Mesendoderm (in vitro differentiated cells): ENCODE data around the gene SPP2.

Experiments used
- DNase-seq: peaks from one replicate; pipeline ENCODE4 v3.0.0; 2013
- H2AK5ac ChIP-seq: 2 replicates; pipeline ENCODE4 v1.6.1; 2013; ENCODE audit warnings: low read length, inconsistent platforms
- H2BK120ac ChIP-seq: 2 replicates; pipeline ENCODE4 v1.6.1; 2013; ENCODE audit warnings: low read depth, mild to moderate bottlenecking, low read length, moderate library complexity, mixed read lengths
- H2BK15ac ChIP-seq: replicated peaks from 2 replicates; pipeline ENCODE4 v1.6.1; 2013; ENCODE audit warnings: low read depth, mild to moderate bottlenecking, moderate library complexity
- H2BK5ac ChIP-seq: 2 replicates; pipeline ENCODE4 v1.6.1; 2013; ENCODE audit warnings: low read length, inconsistent platforms
- H3K18ac ChIP-seq: 2 replicates; pipeline ENCODE4 v1.6.1; 2013; ENCODE audit warnings: mild to moderate bottlenecking, low read length, mixed read lengths
- H3K23ac ChIP-seq: one replicate; pipeline ENCODE4 v1.6.1; 2013; ENCODE audit warnings: low read length
- H3K27ac ChIP-seq: 2 replicates; pipeline ENCODE4 v1.5.1; 2013; ENCODE audit warnings: low read depth, mild to moderate bottlenecking, inconsistent platforms, low read length, moderate library complexity
- H3K27me3 ChIP-seq: 2 replicates; pipeline ENCODE4 v1.6.1; 2013; ENCODE audit warnings: low read length, control low read depth, mild to moderate bottlenecking, inconsistent platforms; ENCODE audit not compliant: insufficient read depth, poor library complexity
- H3K36me3 ChIP-seq: 2 replicates; pipeline ENCODE4 v1.6.1; 2013; ENCODE audit warnings: low read length, inconsistent platforms; ENCODE audit not compliant: control insufficient read depth, insufficient read depth
- H3K4ac ChIP-seq: one replicate; pipeline ENCODE4 v1.6.1; 2013; ENCODE audit warnings: low read depth, mild to moderate bottlenecking, low read length, moderate library complexity
- H3K4me1 ChIP-seq: 2 replicates; pipeline ENCODE4 v1.6.1; 2013; ENCODE audit warnings: low read depth, low read length, inconsistent platforms; ENCODE audit not compliant: control insufficient read depth
- H3K4me2 ChIP-seq: 2 replicates; pipeline ENCODE4 v1.6.1; 2013; ENCODE audit warnings: low read length
- H3K4me3 ChIP-seq: 2 replicates; pipeline ENCODE4 v1.5.1; 2013; ENCODE audit warnings: mild to moderate bottlenecking, low read length
- H3K56ac ChIP-seq: one replicate; pipeline ENCODE4 v1.6.1; 2013; ENCODE audit warnings: low read length
- H3K79me1 ChIP-seq: 2 replicates; pipeline ENCODE4 v1.6.1; 2013; ENCODE audit warnings: low read length, inconsistent platforms
- H3K79me2 ChIP-seq: 2 replicates; pipeline ENCODE4 v1.6.1; 2013; ENCODE audit warnings: mild to moderate bottlenecking, low read length; ENCODE audit not compliant: control insufficient read depth, insufficient read depth
- H3K9ac ChIP-seq: 2 replicates; pipeline ENCODE4 v1.6.1; 2013; ENCODE audit warnings: low read length, inconsistent platforms
- H4K5ac ChIP-seq: one replicate; pipeline ENCODE4 v1.6.1; 2013; ENCODE audit warnings: low read length
- H4K8ac ChIP-seq: one replicate; pipeline ENCODE4 v1.6.1; 2013; ENCODE audit warnings: low read depth, mild to moderate bottlenecking, control low read depth, low read length, moderate library complexity
- WGBS: extraction: QIAGEN DNeasy Blood & Tissue Kit; methylation state at CpG from one replicate; pipeline ENCODE4 v1.1.7; 2013; ENCODE audit warnings: low lambda C conversion rate, missing lambda C conversion rate; ENCODE audit not compliant: insufficient coverage; ENCODE audit errors: extremely low coverage; 5-methylcytosine and 5-hydroxymethylcytosine counted together

The SPP2 gene

DNA sequence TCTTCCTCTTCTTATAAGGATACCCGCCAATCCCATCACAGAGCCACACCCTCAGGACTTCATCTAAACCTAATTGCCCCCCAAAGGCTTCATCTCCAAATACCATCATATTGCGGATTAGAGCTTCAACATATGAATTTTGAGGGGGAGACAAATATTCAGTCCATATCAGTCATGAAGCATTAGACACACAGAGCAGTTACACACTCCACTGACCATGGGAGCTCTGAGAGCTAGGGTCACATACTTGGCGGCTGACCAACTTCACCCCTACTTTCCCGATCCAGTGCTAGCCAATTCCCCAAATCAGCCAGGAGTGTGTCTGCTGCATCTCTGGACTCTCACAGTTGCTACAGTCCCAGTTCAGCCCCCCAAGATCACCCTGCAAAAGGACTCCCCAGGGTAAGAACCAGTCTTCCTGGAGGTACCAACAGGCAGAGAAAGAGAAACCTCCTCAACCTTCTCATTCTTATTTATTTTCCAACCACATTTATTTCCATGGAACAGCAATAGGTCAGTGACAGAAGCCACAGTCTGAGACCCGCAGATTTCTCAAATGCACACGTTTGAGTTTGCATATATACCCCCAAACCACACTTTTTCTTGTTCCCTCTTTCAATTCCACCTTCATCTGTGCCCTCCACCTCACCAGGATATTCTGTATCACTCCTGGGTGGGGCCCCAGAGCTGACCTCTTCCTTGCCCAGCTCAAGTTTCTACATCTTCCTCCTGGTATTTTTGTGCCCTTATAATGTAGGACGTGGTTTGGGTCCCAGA, 33.3 kb downstream of the SPP2 start:
- Histone ChIP-seq H3K4me2 (no peak overlapping the region), H2BK15ac (no peak overlapping the region), H3K56ac (no peak overlapping the region), H3K4ac (no peak overlapping the region), H3K79me2 (no peaks in the 10 kb centered on the region), H3K9ac (no peak overlapping the region), H4K8ac (no peak overlapping the region), H2BK5ac (no peak overlapping the region), H3K79me1 (no peaks in the 10 kb centered on the region), H3K4me1 (no peaks in the 10 kb centered on the region), H2AK5ac (no peak overlapping the region), H3K18ac (no peak overlapping the region), H3K36me3 (no peaks in the 10 kb centered on the region), H3K23ac (no peak overlapping the region), H2BK120ac (no peak overlapping the region), H4K5ac (no peak overlapping the region), H3K27ac (no peak overlapping the region), H3K4me3 (no peak overlapping the region), H3K27me3 (no peaks in the 10 kb centered on the region)
- no CpG with 5 or more reads among the region's 7 CpGs for WGBS
- no peak for DNase-seq

DNA sequence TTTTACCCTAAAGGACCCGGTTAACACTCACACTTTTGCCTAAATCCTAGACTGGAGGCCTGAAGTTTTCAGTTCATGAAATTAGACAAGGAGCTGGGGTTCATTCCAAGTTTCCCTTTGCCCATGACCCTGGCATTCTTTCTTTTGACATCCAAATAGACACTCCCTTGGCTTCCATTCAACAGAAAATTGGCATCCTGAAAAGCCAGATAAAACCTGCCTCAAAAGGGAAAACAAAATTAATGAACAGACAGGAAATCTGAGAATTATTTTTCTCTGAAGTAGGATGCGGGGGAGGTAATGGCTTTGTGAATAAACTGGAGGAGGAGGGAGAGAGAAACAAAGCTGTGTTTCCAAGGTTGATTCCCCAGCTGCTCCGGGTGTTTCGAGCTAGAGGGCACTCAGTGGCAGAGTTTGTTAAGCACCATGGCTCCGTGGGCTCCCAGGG, 41.0 kb downstream of the SPP2 start:
- Histone ChIP-seq H3K9ac (no peak overlapping the region), H2AK5ac (no peak overlapping the region), H4K5ac (no peak overlapping the region), H3K18ac (no peak overlapping the region), H2BK120ac (no peak overlapping the region), H2BK15ac (no peak overlapping the region), H3K27me3 (no peaks in the 10 kb centered on the region), H3K4me2 (no peak overlapping the region), H3K27ac (no peak overlapping the region), H3K56ac (no peak overlapping the region), H3K23ac (no peak overlapping the region), H3K79me2 (no peaks in the 10 kb centered on the region), H4K8ac (no peak overlapping the region), H2BK5ac (no peak overlapping the region), H3K4ac (no peak overlapping the region), H3K4me1 (no peaks in the 10 kb centered on the region), H3K79me1 (no peaks in the 10 kb centered on the region), H3K4me3 (no peak overlapping the region), H3K36me3 (no peaks in the 10 kb centered on the region)
- no peak for DNase-seq
- no CpG with 5 or more reads among the region's 5 CpGs for WGBS

- no peak overlapping the region for H3K4me2 ChIP-seq
- no peak overlapping the region for H3K4ac ChIP-seq
- DNase-seq: peak; percentile 2
- H3K18ac ChIP-seq: no peak overlapping the region
- no peak overlapping the region for H2AK5ac ChIP-seq
- no peak overlapping the region for H4K5ac ChIP-seq
- H2BK15ac ChIP-seq: no peak overlapping the region
- H3K9ac ChIP-seq: no peak overlapping the region
- no peak overlapping the region for H2BK120ac ChIP-seq
- no peak overlapping the region for H4K8ac ChIP-seq
- H3K36me3 ChIP-seq: no peaks in the 10 kb centered on the region
- H3K56ac ChIP-seq: no peak overlapping the region
- no peaks in the 10 kb centered on the region for H3K79me2 ChIP-seq
- no peaks in the 10 kb centered on the region for H3K79me1 ChIP-seq
- H3K23ac ChIP-seq: no peak overlapping the region
- no peak overlapping the region for H3K27ac ChIP-seq
- no peaks in the 10 kb centered on the region for H3K27me3 ChIP-seq
- no peaks in the 10 kb centered on the region for H3K4me1 ChIP-seq
- no CpG with 5 or more reads among the region's 7 CpGs for WGBS
- H2BK5ac ChIP-seq: no peak overlapping the region
- H3K4me3 ChIP-seq: no peak overlapping the region
Measured at GRCh38 chr2:234091883-234092282, 41.4 kb downstream of the SPP2 start.

DNA sequence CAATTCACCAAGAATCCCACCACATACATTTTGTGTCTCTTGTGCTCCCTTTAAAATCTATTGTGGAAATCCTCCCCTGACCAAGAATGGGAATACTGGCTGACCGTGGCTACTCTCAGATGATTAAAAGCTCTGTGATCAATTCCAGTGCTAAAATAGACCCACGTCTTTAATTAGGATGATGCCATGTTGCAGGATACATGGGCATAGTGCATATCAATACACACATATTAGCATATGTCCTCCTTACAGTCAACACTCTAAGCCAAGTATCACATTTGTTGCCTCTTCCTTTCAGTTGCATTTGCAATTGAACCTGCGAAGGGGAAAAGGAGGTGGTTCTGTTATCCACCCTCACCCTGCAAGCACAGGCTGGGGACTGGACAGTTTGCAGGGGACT, 41.8 kb downstream of the SPP2 start:
- Histone ChIP-seq H3K9ac (no peak overlapping the region), H3K4me2 (no peak overlapping the region), H2BK120ac (no peak overlapping the region), H3K4ac (no peak overlapping the region), H3K36me3 (no peaks in the 10 kb centered on the region), H2BK5ac (no peak overlapping the region), H4K5ac (no peak overlapping the region), H3K4me3 (no peak overlapping the region), H2BK15ac (no peak overlapping the region), H3K18ac (no peak overlapping the region), H3K4me1 (no peaks in the 10 kb centered on the region), H3K79me2 (no peaks in the 10 kb centered on the region), H2AK5ac (no peak overlapping the region), H3K56ac (no peak overlapping the region), H3K27me3 (no peaks in the 10 kb centered on the region), H3K27ac (no peak overlapping the region), H3K79me1 (no peaks in the 10 kb centered on the region), H3K23ac (no peak overlapping the region), H4K8ac (no peak overlapping the region)
- WGBS: no CpG with 5 or more reads among the region's 3 CpGs
- no peak for DNase-seq

DNA sequence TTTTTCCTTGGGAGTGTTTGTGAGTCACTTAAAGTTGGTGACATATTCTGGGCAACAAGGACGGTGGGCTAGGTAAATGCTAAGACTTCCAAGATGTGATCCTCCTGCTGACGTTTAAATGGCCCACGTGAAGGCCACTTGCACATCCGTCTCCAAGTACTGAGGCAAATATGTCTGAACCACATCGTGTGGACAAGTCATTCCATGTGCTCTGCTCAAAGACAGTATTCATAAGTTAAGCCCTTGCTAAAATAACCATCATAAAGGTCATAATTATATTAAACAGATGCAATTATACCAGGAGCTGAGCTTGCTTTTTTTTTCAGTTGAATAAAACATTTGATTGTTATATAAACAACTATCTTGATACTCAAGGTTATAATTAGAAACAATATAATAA, 44.8 kb downstream of the SPP2 start:
- Histone ChIP-seq H3K27me3 (no peaks in the 10 kb centered on the region), H3K4ac (no peak overlapping the region), H3K79me1 (no peaks in the 10 kb centered on the region), H3K18ac (no peak overlapping the region), H3K56ac (no peak overlapping the region), H2AK5ac (no peak overlapping the region), H3K79me2 (no peaks in the 10 kb centered on the region), H3K23ac (no peak overlapping the region), H2BK120ac (no peak overlapping the region), H3K9ac (no peak overlapping the region), H3K4me1 (no peaks in the 10 kb centered on the region), H3K36me3 (no peaks in the 10 kb centered on the region), H4K8ac (no peak overlapping the region), H4K5ac (no peak overlapping the region), H3K4me3 (no peak overlapping the region), H2BK5ac (no peak overlapping the region), H3K4me2 (no peak overlapping the region), H3K27ac (no peak overlapping the region), H2BK15ac (no peak overlapping the region)
- WGBS: no CpG with 5 or more reads among the region's 5 CpGs
- DNase-seq: no peak

DNA sequence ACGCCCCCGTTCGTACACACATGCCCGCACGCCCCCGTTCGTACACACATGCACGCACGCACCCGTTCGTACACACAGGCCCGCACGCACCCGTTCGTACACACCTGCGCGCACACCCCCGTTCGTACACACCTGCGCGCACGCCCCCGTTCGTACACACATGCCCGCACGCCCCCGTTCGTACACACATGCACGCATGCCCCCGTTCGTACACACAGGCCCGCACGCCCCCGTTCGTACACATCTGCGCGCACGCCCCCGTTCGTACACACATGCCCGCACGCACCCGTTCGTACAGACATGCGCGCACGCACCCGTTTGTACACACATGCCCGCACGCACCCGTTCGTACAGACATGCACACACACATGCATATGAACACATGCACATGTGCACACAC, 45.7 kb downstream of the SPP2 start:
- H3K27me3 ChIP-seq: no peaks in the 10 kb centered on the region
- H2BK15ac ChIP-seq: no peak overlapping the region
- no peak overlapping the region for H3K18ac ChIP-seq
- no peak overlapping the region for H3K56ac ChIP-seq
- H2BK5ac ChIP-seq: no peak overlapping the region
- H2BK120ac ChIP-seq: no peak overlapping the region
- no peak overlapping the region for H4K5ac ChIP-seq
- no peak for DNase-seq
- no peaks in the 10 kb centered on the region for H3K4me1 ChIP-seq
- no peak overlapping the region for H3K27ac ChIP-seq
- no peaks in the 10 kb centered on the region for H3K36me3 ChIP-seq
- no peaks in the 10 kb centered on the region for H3K79me2 ChIP-seq
- no peak overlapping the region for H4K8ac ChIP-seq
- WGBS: no CpG with 5 or more reads among the region's 52 CpGs
- H3K4ac ChIP-seq: no peak overlapping the region
- H3K4me2 ChIP-seq: no peak overlapping the region
- H2AK5ac ChIP-seq: no peak overlapping the region
- no peak overlapping the region for H3K9ac ChIP-seq
- H3K4me3 ChIP-seq: no peak overlapping the region
- H3K79me1 ChIP-seq: no peaks in the 10 kb centered on the region
- no peak overlapping the region for H3K23ac ChIP-seq
